Neural cell (in vitro differentiated cells): ENCODE measurements around the gene GPR180. TPM values are rescaled to one million over a fixed set of nuclear protein-coding genes. Genes with fewer than 3 reads are reported as not detected.

Experiments
- H2AFZ ChIP-seq: fragments of 200-600, 300-800 bp; sonication (generic), shearing (Covaris generic); 2 replicates; pipeline ENCODE4 v1.6.0; 2014; ENCODE audit warnings: low read depth, mild to moderate bottlenecking, antibody characterized with exemption, low read length, moderate library complexity
- H3F3A ChIP-seq: fragments of 200-600 bp; shearing (Covaris generic); 2 replicates; pipeline ENCODE4 v1.6.1; 2016; ENCODE audit warnings: mild to moderate bottlenecking, moderate library complexity, mixed read lengths, antibody characterized with exemption, low read length; ENCODE audit not compliant: insufficient read depth, poor library complexity, severe bottlenecking
- H3K27ac ChIP-seq: fragments of 200-600, 300-800 bp; sonication (generic), shearing (Covaris generic); 2 replicates; pipeline ENCODE4 v1.5.1; 2014; ENCODE audit warnings: mild to moderate bottlenecking, low read length, moderate library complexity
- H3K27me3 ChIP-seq: fragments of 300-800, 200-600 bp; sonication (generic), shearing (Covaris generic); 2 replicates; pipeline ENCODE4 v1.6.0; 2014; ENCODE audit warnings: mild to moderate bottlenecking, low read depth, low read length, moderate library complexity; ENCODE audit not compliant: insufficient read depth
- H3K36me3 ChIP-seq: fragments of 300-800, 200-600 bp; sonication (generic), shearing (Covaris generic); 2 replicates; pipeline ENCODE4 v1.5.1; 2014; ENCODE audit warnings: mild to moderate bottlenecking, antibody characterized with exemption, low read length, moderate library complexity; ENCODE audit not compliant: insufficient read depth
- H3K4me2 ChIP-seq: fragments of 300-800, 200-600 bp; sonication (generic), shearing (Covaris generic); 2 replicates; pipeline ENCODE4 v1.6.0; 2014; ENCODE audit warnings: mild to moderate bottlenecking, low read length
- H3K4me3 ChIP-seq: fragments of 300-800, 200-600 bp; sonication (generic), shearing (Covaris generic); 2 replicates; pipeline ENCODE4 v1.5.1; 2014; ENCODE audit warnings: mild to moderate bottlenecking, low read length, moderate library complexity
- H3K79me2 ChIP-seq: fragments of 200-600 bp; shearing (Covaris generic); replicated peaks from 2 replicates; pipeline ENCODE4 v1.6.0; 2014; ENCODE audit warnings: mild to moderate bottlenecking, low read length, moderate library complexity; ENCODE audit not compliant: insufficient read depth
- H3K9ac ChIP-seq: fragments of 300-800, 200-600 bp; sonication (generic), shearing (Covaris generic); 2 replicates; pipeline ENCODE4 v1.6.1; 2016; ENCODE audit warnings: mild to moderate bottlenecking, low read length, mixed read lengths
- H3K9me2 ChIP-seq: fragments of 200-600 bp; shearing (Covaris generic); 2 replicates; pipeline ENCODE4 v1.6.1; 2016; ENCODE audit warnings: mild to moderate bottlenecking, low read length, mixed read lengths; ENCODE audit not compliant: insufficient read depth
- H3K9me3 ChIP-seq: fragments of 200-600, 300-800 bp; sonication (generic), shearing (Covaris generic); 2 replicates; pipeline ENCODE4 v1.6.1; 2016; ENCODE audit warnings: mild to moderate bottlenecking, mixed run types, low read length, moderate library complexity, mixed read lengths
- H4K20me1 ChIP-seq: fragments of 200-600 bp; shearing (Covaris generic); 2 replicates; pipeline ENCODE4 v1.6.1; 2016; ENCODE audit warnings: mild to moderate bottlenecking, mixed run types; ENCODE audit not compliant: insufficient read depth
- EP300 ChIP-seq: fragments of 450-650 bp; conservative IDR thresholded peaks from 2 replicates; pipeline ENCODE4 v1.6.1; 2014; ENCODE audit warnings: antibody characterized with exemption, mild to moderate bottlenecking, moderate library complexity; ENCODE audit not compliant: poor library complexity, severe bottlenecking
- EZH2 ChIP-seq: fragments of 200-600, 300-800 bp; shearing (Covaris generic), sonication (generic); IDR thresholded peaks from 2 replicates; pipeline ENCODE4 v1.6.1; 2014; ENCODE audit warnings: antibody characterized with exemption, low read length, borderline replicate concordance, mild to moderate bottlenecking; ENCODE audit not compliant: insufficient read depth, poor library complexity, severe bottlenecking
- MXI1 ChIP-seq: fragments of 450-650 bp; conservative IDR thresholded peaks from 2 replicates; pipeline ENCODE4 v1.6.1; 2014; ENCODE audit warnings: antibody characterized with exemption, mild to moderate bottlenecking; ENCODE audit not compliant: poor library complexity, severe bottlenecking
- POLR2AphosphoS5 ChIP-seq: IDR thresholded peaks from 2 replicates; pipeline ENCODE4 v1.6.1; 2012
- RAD21 ChIP-seq: fragments of 450-650 bp; conservative IDR thresholded peaks from 2 replicates; pipeline ENCODE4 v1.6.1; 2014; ENCODE audit warnings: antibody characterized with exemption, mild to moderate bottlenecking, moderate library complexity
- SMC3 ChIP-seq: fragments of 450-650 bp; conservative IDR thresholded peaks from 2 replicates; pipeline ENCODE4 v1.6.1; 2014; ENCODE audit warnings: antibody characterized with exemption, mild to moderate bottlenecking, moderate library complexity; ENCODE audit not compliant: poor library complexity
- TAF1 ChIP-seq: IDR thresholded peaks from 2 replicates; pipeline ENCODE4 v1.6.1; 2012; ENCODE audit warnings: low read depth
- polyA plus RNA-seq: library from polyadenylated mRNA; depleted of rRNA; stranded (reverse); fragments of >200 nt; gene quantifications from 2 replicates; pipeline ENCODE4 v1.2.3, GENCODE V29; 2014
- TF ChIP-seq, protein P1 (sequence below): IDR thresholded peaks from 2 replicates; pipeline ENCODE4 v1.6.1; 2012; ENCODE audit warnings: borderline replicate concordance
- TF ChIP-seq, protein P2 (sequence below): fragments of 450-650 bp; IDR thresholded peaks from 2 replicates; pipeline ENCODE4 v1.5.1; 2014; ENCODE audit warnings: antibody characterized with exemption, mild to moderate bottlenecking, moderate library complexity; ENCODE audit not compliant: poor library complexity, severe bottlenecking

GPR180 gene
- polyA plus RNA-seq, 1 donor from 2014 or later, result 5.7 TPM

DNA sequence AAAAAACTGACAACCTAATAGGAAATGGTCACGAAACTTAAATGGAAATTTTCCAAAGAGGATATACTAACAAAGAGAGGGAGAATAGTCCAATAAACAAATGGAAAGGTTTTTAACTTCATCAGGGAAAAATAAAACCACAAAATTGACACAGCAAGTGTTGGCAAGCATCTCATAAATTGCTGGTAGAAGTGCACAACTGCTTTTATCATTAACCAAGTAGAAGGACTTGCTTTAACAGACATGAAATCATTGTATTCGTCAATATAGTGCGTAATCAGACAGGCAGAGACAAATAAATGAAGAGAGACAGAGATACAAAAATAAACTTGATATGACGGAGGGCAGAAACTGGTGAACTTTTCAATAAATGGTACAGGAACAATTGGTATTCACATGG is 13.1 kb upstream of the GPR180 start:
- Histone ChIP-seq H3K9ac (no peak overlapping the region), H3K9me2 (no peaks in the 10 kb centered on the region), H3K36me3 (no peaks in the 10 kb centered on the region), H3K27ac (no peak overlapping the region), H3K4me2 (no peak overlapping the region), H3K9me3 (no peaks in the 10 kb centered on the region), H3K27me3 (no peaks in the 10 kb centered on the region), H4K20me1 (no peaks in the 10 kb centered on the region), H2AFZ (no peak overlapping the region), H3K4me3 (no peak overlapping the region), H3K79me2 (no peaks in the 10 kb centered on the region), H3F3A (no peaks in the 10 kb centered on the region)
- TF ChIP-seq EZH2 (no peak), MXI1 (no peak), TAF1 (no peak), POLR2AphosphoS5 (no peak)
- TF ChIP-seq, protein P1, sequence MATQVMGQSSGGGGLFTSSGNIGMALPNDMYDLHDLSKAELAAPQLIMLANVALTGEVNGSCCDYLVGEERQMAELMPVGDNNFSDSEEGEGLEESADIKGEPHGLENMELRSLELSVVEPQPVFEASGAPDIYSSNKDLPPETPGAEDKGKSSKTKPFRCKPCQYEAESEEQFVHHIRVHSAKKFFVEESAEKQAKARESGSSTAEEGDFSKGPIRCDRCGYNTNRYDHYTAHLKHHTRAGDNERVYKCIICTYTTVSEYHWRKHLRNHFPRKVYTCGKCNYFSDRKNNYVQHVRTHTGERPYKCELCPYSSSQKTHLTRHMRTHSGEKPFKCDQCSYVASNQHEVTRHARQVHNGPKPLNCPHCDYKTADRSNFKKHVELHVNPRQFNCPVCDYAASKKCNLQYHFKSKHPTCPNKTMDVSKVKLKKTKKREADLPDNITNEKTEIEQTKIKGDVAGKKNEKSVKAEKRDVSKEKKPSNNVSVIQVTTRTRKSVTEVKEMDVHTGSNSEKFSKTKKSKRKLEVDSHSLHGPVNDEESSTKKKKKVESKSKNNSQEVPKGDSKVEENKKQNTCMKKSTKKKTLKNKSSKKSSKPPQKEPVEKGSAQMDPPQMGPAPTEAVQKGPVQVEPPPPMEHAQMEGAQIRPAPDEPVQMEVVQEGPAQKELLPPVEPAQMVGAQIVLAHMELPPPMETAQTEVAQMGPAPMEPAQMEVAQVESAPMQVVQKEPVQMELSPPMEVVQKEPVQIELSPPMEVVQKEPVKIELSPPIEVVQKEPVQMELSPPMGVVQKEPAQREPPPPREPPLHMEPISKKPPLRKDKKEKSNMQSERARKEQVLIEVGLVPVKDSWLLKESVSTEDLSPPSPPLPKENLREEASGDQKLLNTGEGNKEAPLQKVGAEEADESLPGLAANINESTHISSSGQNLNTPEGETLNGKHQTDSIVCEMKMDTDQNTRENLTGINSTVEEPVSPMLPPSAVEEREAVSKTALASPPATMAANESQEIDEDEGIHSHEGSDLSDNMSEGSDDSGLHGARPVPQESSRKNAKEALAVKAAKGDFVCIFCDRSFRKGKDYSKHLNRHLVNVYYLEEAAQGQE, result no peak

DNA sequence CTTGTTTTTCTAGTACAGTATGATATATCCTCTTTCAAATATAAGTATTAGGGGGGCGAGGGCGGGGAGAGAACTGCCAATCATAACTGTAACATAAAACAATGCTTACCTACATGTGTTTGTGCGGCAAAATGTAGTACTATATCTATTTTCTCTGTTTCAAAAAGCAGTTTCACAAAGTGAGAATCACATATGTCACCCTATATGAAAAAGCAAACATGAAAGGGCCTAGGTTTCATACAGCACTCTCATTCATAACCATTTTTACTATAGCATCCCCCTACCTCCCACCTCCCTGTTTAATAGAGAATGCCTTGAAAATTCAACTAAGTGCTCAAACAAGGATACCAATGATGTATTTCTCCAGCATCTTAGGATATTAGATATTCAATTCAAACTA is 10.9 kb upstream of the GPR180 start:
- Histone ChIP-seq H4K20me1 (no peaks in the 10 kb centered on the region), H3F3A (no peaks in the 10 kb centered on the region), H2AFZ (no peak overlapping the region), H3K9ac (no peak overlapping the region), H3K9me2 (no peaks in the 10 kb centered on the region), H3K9me3 (no peaks in the 10 kb centered on the region), H3K36me3 (no peaks in the 10 kb centered on the region), H3K27me3 (no peaks in the 10 kb centered on the region), H3K79me2 (no peaks in the 10 kb centered on the region), H3K27ac (no peak overlapping the region), H3K4me2 (no peak overlapping the region), H3K4me3 (no peak overlapping the region)
- TF ChIP-seq EP300 (no peak), EZH2 (no peak), MXI1 (no peak), RAD21 (no peak), SMC3 (no peak), TAF1 (no peak), POLR2AphosphoS5 (no peak)
- TF ChIP-seq, protein P1, result no peak
- TF ChIP-seq, protein P2, sequence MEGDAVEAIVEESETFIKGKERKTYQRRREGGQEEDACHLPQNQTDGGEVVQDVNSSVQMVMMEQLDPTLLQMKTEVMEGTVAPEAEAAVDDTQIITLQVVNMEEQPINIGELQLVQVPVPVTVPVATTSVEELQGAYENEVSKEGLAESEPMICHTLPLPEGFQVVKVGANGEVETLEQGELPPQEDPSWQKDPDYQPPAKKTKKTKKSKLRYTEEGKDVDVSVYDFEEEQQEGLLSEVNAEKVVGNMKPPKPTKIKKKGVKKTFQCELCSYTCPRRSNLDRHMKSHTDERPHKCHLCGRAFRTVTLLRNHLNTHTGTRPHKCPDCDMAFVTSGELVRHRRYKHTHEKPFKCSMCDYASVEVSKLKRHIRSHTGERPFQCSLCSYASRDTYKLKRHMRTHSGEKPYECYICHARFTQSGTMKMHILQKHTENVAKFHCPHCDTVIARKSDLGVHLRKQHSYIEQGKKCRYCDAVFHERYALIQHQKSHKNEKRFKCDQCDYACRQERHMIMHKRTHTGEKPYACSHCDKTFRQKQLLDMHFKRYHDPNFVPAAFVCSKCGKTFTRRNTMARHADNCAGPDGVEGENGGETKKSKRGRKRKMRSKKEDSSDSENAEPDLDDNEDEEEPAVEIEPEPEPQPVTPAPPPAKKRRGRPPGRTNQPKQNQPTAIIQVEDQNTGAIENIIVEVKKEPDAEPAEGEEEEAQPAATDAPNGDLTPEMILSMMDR, result no peak
